ENCODE measurements around the gene PLA2G2A.
"Not testable (repeated sequence)": the region's sequence is repeated elsewhere in the genome, so short reads cannot be mapped to it uniquely, and the experiment has no call there.

PLA2G2A gene

GRCh38 chr1:19971664-19972063, 7.8 kb downstream of the PLA2G2A start:
- no peak for DNase-seq

GRCh38 chr1:19969898-19970660, 9.3 kb downstream of the PLA2G2A start:
- DNase-seq: no peak

GRCh38 chr1:19967808-19968207, 11.6 kb downstream of the PLA2G2A start:
- DNase-seq: peak; percentile 37

GRCh38 chr1:19964542-19964941, 14.9 kb downstream of the PLA2G2A start:
- DNase-seq: no peak

GRCh38 chr1:19963636-19964035, 15.8 kb downstream of the PLA2G2A start:
- DNase-seq: no peak

GRCh38 chr1:19960591-19960990, 18.8 kb downstream of the PLA2G2A start:
- DNase-seq: no peak

- DNase-seq: no peak
These were observed 21.6 kb downstream of the PLA2G2A start for GRCh38 chr1:19957779-19958178.

- DNase-seq: no peak
These were observed 23.8 kb downstream of the PLA2G2A start for GRCh38 chr1:19955534-19956170.

GRCh38 chr1:19954059-19954458, 25.4 kb downstream of the PLA2G2A start:
- no peak for DNase-seq

GRCh38 chr1:19949016-19949415, 30.4 kb downstream of the PLA2G2A start:
- no peak for DNase-seq

- DNase-seq: no peak
These were observed 32.4 kb downstream of the PLA2G2A start for GRCh38 chr1:19946971-19947370.

- no peak for DNase-seq
These were observed 33.1 kb downstream of the PLA2G2A start for GRCh38 chr1:19946331-19946751.

- DNase-seq: no peak
These were observed 33.5 kb downstream of the PLA2G2A start for GRCh38 chr1:19945914-19946313.

GRCh38 chr1:19942657-19943056, 36.8 kb downstream of the PLA2G2A start:
- DNase-seq: no peak

- DNase-seq: no peak
These were observed 37.3 kb downstream of the PLA2G2A start for GRCh38 chr1:19942088-19942487.

GRCh38 chr1:19941206-19941568, 38.2 kb downstream of the PLA2G2A start:
- no peak for DNase-seq

- peak; percentile 30 for DNase-seq
These were observed 38.8 kb downstream of the PLA2G2A start for GRCh38 chr1:19940486-19941205.

- DNase-seq: no peak
These were observed 40.9 kb downstream of the PLA2G2A start for GRCh38 chr1:19938472-19938871.

GRCh38 chr1:19936061-19936750, 43.2 kb downstream of the PLA2G2A start:
- no peak for DNase-seq

- DNase-seq: no peak
These were observed 45.1 kb downstream of the PLA2G2A start for GRCh38 chr1:19934336-19934735.

- DNase-seq: no peak
These were observed 46.6 kb downstream of the PLA2G2A start for GRCh38 chr1:19932866-19933265.

- not testable (repeated sequence) for DNase-seq
These were observed 52.3 kb downstream of the PLA2G2A start for GRCh38 chr1:19927130-19927421.

- no peak for DNase-seq
These were observed 52.9 kb downstream of the PLA2G2A start for GRCh38 chr1:19926296-19927129.

Data from eye (tissue), 1 donor.